ENCODE measurements around the gene PAH. TPM values are rescaled to one million over a fixed set of nuclear protein-coding genes. Genes with fewer than 3 reads are reported as not detected.
A peak's percentile ranks its signal among the peaks of the same experiment; 100 is the strongest.

PAH gene
- total RNA-seq, 2 donors from 2014 or later: 0.32 TPM; not detected in 1

- Mint-ChIP-seq H3K27ac (no peak overlapping the region), H3K36me3 (no peaks in the 10 kb centered on the region), H3K9me3 (peaks cover 0 to 3% of the 10 kb centered on the region in 2 donors)
- DNase-seq (ENCODE audit: low spot score in 2 of 2): no peak
- peak; percentile 36 to 40 for ATAC-seq
These were observed 100.1 kb downstream of the PAH start for GRCh38 chr12:102816816-102817434.

GRCh38 chr12:102814691-102815367, 102.2 kb downstream of the PAH start:
- H3K9me3 Mint-ChIP-seq: no peaks in the 10 kb centered on the region
- no peak for ATAC-seq

GRCh38 chr12:102812344-102812743, 104.7 kb downstream of the PAH start:
- no peak for ATAC-seq
- DNase-seq (ENCODE audit: low spot score in 2 of 2): no peak
- H3K9me3 Mint-ChIP-seq: no peaks in the 10 kb centered on the region
- no peak overlapping the region for H3K27ac Mint-ChIP-seq
- H3K36me3 Mint-ChIP-seq: no peaks in the 10 kb centered on the region

More at GRCh38 chr12:102814691-102815367, 102.2 kb downstream of the PAH start:
- Mint-ChIP-seq H3K27ac (no peak overlapping the region), H3K36me3 (no peaks in the 10 kb centered on the region)
- DNase-seq (ENCODE audit: low spot score in 2 of 2): no peak

- no peak overlapping the region for H3K27ac Mint-ChIP-seq
- ATAC-seq: no peak
- H3K36me3 Mint-ChIP-seq: no peaks in the 10 kb centered on the region
- peak in 1 of 2 donors; percentile 10 for DNase-seq (ENCODE audit: low spot score in 2 of 2)
- no peaks in the 10 kb centered on the region for H3K9me3 Mint-ChIP-seq
These were observed 105.8 kb downstream of the PAH start for GRCh38 chr12:102811110-102811737.

- no peaks in the 10 kb centered on the region for H3K36me3 Mint-ChIP-seq
- ATAC-seq (no peak), DNase-seq (ENCODE audit: low spot score in 2 of 2) (no peak)
- H3K27ac Mint-ChIP-seq: no peak overlapping the region
- no peaks in the 10 kb centered on the region for H3K9me3 Mint-ChIP-seq
These were observed 108.6 kb downstream of the PAH start for GRCh38 chr12:102808412-102808811.

- ATAC-seq (no peak), DNase-seq (ENCODE audit: low spot score in 2 of 2) (no peak)
- H3K9me3 Mint-ChIP-seq: no peaks in the 10 kb centered on the region
- H3K36me3 Mint-ChIP-seq: no peaks in the 10 kb centered on the region
- H3K27ac Mint-ChIP-seq: no peak overlapping the region
These were observed 110.5 kb downstream of the PAH start for GRCh38 chr12:102806592-102806991.

- Mint-ChIP-seq H3K36me3 (no peaks in the 10 kb centered on the region), H3K9me3 (no peaks in the 10 kb centered on the region), H3K27ac (no peak overlapping the region)
- ATAC-seq (no peak), DNase-seq (ENCODE audit: low spot score in 2 of 2) (no peak)
These were observed 110.9 kb downstream of the PAH start for GRCh38 chr12:102806110-102806509.

- DNase-seq (ENCODE audit: low spot score in 2 of 2) (no peak), ATAC-seq (no peak)
- H3K36me3 Mint-ChIP-seq: no peaks in the 10 kb centered on the region
- H3K9me3 Mint-ChIP-seq: peaks cover 0 to 3% of the 10 kb centered on the region in 2 donors
- no peak overlapping the region for H3K27ac Mint-ChIP-seq
These were observed 116.5 kb downstream of the PAH start for GRCh38 chr12:102800565-102800964.

GRCh38 chr12:102799229-102799628, 117.8 kb downstream of the PAH start:
- DNase-seq (ENCODE audit: low spot score in 2 of 2) (no peak), ATAC-seq (no peak)
- no peaks in the 10 kb centered on the region for H3K36me3 Mint-ChIP-seq
- H3K27ac Mint-ChIP-seq: no peak overlapping the region
- H3K9me3 Mint-ChIP-seq: peaks cover 0 to 3% of the 10 kb centered on the region in 2 donors

- ATAC-seq (no peak), DNase-seq (ENCODE audit: low spot score in 2 of 2) (no peak)
- peaks cover 0 to 3% of the 10 kb centered on the region in 2 donors for H3K9me3 Mint-ChIP-seq
- H3K36me3 Mint-ChIP-seq: no peaks in the 10 kb centered on the region
- H3K27ac Mint-ChIP-seq: no peak overlapping the region
These were observed 119.5 kb downstream of the PAH start for GRCh38 chr12:102797528-102797927.

GRCh38 chr12:102793921-102794320, 123.1 kb downstream of the PAH start:
- no peaks in the 10 kb centered on the region for H3K36me3 Mint-ChIP-seq
- DNase-seq (ENCODE audit: low spot score in 2 of 2): no peak
- peaks cover 0 to 9% of the 10 kb centered on the region in 2 donors for H3K9me3 Mint-ChIP-seq
- H3K27ac Mint-ChIP-seq: no peak overlapping the region
- no peak for ATAC-seq

Other genes starting within 250 kb of the PAH start
- under 1 TPM in 1 of 2 donors, not detected in 1; 0.16 TPM for gene ASCL1, start 40.4 kb upstream of the PAH start, total RNA-seq